OCI-LY3 (cell line): ENCODE measurements around the gene LAPTM5.
"Not testable (repeated sequence)": the region's sequence is repeated elsewhere in the genome, so short reads cannot be mapped to it uniquely, and the experiment has no call there.

ENCODE experiments used
- EZH2phosphoT487 ChIP-seq: fragments of 200-600 bp; shearing (Covaris generic); IDR thresholded peaks from 2 replicates; pipeline ENCODE4 v1.6.1; 2018; ENCODE audit warnings: antibody characterized with exemption, mixed run types, low read depth
- TF ChIP-seq, protein P1 (sequence below): fragments of 200-600, 300-600 bp; sonication (generic); IDR thresholded peaks from 2 replicates; pipeline ENCODE4 v1.5.1; 2014; ENCODE audit warnings: antibody characterized with exemption, low read length, low read depth

DNA sequence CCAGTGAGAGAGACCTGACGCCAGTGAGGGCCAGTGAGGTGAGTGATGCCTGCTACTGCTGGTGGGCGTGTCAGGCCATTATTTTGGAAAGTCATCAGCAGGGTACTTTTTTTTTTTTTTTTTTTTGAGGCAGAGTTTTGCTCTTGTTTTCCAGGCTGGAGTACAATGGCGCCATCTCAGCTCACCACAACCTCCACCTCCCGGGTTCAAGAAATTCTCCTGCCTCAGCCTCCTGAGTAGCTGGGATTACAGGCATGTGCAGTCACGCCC is 32.6 kb upstream of the LAPTM5 start:
- TF ChIP-seq, protein P1, sequence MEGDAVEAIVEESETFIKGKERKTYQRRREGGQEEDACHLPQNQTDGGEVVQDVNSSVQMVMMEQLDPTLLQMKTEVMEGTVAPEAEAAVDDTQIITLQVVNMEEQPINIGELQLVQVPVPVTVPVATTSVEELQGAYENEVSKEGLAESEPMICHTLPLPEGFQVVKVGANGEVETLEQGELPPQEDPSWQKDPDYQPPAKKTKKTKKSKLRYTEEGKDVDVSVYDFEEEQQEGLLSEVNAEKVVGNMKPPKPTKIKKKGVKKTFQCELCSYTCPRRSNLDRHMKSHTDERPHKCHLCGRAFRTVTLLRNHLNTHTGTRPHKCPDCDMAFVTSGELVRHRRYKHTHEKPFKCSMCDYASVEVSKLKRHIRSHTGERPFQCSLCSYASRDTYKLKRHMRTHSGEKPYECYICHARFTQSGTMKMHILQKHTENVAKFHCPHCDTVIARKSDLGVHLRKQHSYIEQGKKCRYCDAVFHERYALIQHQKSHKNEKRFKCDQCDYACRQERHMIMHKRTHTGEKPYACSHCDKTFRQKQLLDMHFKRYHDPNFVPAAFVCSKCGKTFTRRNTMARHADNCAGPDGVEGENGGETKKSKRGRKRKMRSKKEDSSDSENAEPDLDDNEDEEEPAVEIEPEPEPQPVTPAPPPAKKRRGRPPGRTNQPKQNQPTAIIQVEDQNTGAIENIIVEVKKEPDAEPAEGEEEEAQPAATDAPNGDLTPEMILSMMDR, result not testable (repeated sequence)
- not testable (repeated sequence) for TF ChIP-seq EZH2phosphoT487
